Measurements from ENCODE around the gene AGR2.
"Not testable (repeated sequence)": the region's sequence is repeated elsewhere in the genome, so short reads cannot be mapped to it uniquely, and the experiment has no call there.

AGR2 gene

GRCh38 chr7:16804674-16805439 lies at the start of gene AGR2:
TSS of gene AGR2 (minus strand) at chr7:16804999. CDS start at chr7:16801796, 3,203 bp downstream.
- no peak for DNase-seq

DNA sequence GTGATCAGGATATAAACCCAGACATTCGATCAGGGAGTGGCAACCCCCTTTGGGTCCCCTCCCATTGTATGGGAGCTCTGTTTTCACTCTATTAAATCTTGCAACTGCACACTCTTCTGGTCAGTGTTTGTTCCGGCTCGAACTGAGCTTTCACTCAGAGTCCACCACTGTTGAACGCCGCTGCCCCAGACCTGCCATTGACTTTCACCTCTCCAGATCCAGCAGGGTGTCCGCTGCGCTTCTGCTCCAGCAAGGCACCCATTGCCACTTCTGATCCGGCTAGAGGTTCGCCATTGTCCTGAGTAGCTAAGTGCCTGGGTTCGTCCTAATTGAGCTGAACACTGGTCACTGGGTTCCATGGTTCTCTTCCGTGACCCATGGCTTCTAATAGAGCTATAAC lies 48.4 kb upstream of the AGR2 start:
- DNase-seq: not testable (repeated sequence)

GRCh38 chr7:16851829-16852228 lies 47.0 kb upstream of the AGR2 start:
- DNase-seq: no peak

DNA sequence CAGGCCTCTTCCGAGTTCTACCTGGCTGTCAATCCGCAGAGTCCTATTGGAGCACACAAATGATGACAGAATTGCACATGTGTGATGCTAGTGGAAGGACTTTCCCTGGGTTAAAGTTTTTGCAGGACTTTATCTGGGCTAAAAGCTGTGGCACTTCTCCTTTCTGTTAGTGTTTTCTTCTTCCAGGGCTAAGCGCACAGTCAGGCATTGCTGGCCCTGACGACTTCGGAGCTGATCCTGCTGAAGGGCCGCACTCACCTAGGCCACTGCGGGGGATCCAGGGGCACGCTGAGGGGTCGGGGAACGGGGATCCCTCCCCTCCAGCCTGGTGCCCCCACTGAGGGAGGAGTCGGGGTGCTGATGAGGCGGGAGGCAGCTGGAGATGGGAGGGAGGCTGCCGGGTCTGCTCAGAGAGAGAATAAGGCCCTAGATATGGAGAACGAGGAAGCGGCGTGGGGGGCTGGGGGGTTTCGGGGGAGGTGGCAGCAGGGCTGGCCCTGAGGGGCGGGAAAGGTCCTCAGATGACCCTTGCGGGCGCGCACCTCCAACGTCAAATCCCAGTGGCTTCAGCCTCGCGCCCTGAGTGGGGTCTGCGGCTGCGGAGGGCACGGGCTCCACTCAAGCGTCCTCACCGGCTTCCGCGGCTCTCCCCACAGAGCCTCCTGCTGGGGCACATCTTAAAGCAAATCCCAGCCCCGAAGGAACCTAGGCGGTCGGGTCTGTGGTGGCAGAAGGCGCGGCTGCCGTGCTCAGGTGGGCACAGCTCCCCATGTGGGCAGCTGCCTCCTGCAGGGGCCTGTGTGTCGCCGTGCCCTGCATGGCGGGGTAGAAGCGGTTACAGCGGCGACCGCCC lies 46.0 kb upstream of the AGR2 start:
- DNase-seq: no peak

DNA sequence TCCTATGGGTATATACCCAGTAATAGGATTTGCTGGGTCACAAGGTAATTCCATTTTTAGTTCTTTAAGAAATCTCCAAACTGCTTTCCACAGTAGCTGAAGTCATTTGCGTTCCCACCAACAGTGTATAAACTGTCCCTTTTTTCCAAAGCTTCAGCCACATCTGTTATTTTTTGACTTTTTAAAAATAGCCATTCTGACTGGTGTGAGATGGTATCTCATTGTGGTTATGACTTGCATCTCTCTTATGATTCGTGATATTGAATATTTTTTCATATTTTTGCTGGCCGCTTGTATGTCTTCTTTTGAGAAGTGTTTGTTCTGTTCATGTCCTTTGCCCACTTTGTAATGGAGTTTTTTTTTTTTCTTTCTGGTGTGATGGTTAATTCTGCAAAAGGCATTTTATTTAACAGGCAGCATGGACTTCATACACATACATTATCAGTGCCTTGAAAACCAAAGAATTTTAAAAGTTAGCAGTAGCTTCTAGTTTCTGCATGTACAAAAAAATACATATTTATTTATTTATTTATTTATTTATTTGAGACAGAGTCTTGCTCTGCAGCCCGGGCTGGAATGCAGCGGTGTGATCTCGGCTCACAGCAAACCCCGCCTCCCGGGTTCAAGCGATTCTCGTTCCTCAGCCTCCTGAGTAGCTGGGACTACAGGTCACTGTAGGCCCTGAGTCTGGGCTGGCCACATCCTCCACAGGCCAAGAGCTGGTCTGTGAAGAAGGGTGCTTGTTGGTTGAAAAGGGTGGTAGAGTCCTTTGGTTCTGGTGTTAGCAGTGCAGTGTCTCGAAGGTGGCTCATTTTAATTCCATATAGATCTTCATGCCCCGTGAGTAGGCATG lies 44.7 kb upstream of the AGR2 start:
- DNase-seq: no peak

DNA sequence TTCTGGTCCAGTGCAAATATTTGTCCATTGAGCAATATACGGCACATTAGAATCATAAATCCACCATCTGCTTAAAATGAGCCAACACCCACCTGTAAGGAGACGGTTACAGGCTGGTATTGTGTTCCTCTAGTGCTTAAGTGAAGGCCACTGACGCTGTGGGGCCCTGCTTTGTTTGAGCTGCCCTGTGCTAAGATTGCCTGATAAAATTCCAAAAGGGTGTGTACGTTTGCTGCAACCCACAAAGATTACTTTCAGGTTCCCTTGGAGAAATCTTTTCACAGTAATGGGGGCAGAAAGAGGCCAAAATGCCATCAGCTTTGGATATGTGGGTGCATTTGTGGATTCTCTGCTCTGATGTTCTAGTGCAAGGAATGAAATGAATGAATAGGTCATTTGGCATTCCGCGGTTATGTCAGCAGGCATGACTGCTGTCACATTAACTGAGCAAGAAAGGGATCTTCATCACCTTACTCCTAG lies 42.6 kb upstream of the AGR2 start:
- no peak for DNase-seq

- DNase-seq: no peak
Observed at GRCh38 chr7:16846601-16847165, 41.9 kb upstream of the AGR2 start.

DNA sequence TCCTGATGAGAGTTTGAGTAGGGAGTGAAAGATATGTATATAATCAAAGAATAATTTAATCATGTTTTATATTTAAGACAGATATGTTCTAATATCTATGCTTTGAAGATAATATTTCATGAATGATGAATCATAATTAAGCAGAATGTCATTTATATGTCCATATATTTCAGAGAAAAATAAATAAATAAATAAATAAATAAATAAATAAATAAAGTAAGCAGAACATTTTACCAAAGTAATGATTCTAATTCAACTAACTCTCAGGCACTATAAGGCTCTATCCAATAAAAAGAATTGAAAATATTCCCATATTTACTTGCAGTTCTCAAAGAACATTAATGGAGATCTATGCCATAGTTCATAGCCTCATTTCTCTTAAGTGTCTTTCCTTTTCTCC lies 40.9 kb upstream of the AGR2 start:
- no peak for DNase-seq

DNA sequence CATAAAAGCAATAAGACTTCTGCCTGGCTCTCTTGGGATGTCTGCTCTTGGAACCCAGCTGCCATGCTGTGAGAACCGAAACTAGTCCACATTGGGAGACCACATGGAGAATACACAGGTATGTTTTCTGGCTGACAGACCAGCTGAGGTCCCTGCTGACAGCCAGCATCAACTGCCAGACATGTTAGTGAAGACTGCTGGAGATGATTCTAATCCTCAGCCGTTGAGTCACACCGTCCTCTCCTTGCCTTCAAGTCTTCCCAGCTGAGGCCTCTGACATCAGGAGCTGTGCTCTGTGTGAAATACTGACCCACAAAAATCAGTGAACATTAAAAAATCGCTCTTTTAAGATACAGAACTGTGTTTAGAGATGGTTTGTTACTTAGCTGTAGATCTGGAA lies 36.9 kb upstream of the AGR2 start:
- DNase-seq: no peak

DNA sequence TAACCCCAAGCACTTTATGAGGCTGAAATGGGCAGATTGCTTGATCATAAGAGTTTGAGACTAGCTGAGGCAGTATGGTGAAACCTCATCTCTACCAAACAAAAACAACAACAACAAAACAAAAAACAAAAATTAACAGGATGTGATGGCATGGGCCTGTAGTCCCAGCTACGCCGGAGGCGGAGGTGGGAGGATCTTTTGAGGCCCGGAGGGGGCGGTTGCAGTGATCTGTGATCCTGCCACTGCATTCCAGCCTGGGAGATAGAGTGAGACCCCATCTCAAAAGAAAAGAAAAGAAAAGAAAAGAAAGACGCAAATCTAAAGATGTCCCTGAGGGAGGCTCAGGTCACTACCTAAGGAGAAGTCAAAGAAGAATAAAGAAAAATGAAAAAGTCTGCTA lies 35.3 kb upstream of the AGR2 start:
- DNase-seq: no peak

GRCh38 chr7:16839646-16840045 lies 34.8 kb upstream of the AGR2 start:
- DNase-seq: no peak

GRCh38 chr7:16838891-16839290 lies 34.1 kb upstream of the AGR2 start:
- DNase-seq: no peak

DNA sequence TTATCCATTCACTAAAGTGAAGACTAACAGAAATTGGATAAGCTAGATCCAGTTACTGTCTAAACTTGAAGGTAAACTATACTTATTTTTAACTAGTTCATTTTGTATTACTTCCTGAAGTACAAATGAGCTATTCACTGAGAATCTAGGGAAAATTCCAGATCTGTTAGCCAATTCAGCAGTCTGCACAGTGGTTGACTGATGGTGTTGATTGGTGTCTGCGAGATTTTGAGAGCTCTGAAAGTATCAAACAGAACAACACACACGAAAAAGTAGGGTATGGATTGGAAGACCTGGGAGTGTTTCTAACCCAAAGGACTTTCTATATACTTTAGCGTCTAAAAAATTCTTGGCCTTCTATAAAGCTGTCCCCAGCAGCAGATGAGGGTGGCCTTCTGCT lies 33.6 kb upstream of the AGR2 start:
- DNase-seq: no peak

GRCh38 chr7:16836481-16836880 lies 31.7 kb upstream of the AGR2 start:
- DNase-seq: no peak

DNA sequence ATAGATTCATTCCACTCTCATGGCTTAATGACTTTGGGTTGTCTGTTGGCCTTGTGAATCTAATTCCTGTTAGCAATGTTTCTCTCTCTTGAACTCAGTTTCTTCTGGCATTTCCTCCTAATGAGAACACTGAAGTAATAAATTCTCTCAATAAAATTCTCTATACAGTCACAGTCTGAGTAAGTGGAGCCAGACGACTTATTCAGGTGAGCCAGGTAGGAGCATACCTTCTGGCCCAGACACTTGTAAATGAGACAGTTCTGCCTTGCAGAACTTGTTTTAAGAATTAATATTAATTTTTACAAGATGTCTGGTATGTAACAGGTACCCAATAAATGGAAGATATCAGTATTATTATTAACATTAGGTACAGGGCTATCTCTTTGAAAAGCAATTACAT lies 28.6 kb upstream of the AGR2 start:
- no peak for DNase-seq

DNA sequence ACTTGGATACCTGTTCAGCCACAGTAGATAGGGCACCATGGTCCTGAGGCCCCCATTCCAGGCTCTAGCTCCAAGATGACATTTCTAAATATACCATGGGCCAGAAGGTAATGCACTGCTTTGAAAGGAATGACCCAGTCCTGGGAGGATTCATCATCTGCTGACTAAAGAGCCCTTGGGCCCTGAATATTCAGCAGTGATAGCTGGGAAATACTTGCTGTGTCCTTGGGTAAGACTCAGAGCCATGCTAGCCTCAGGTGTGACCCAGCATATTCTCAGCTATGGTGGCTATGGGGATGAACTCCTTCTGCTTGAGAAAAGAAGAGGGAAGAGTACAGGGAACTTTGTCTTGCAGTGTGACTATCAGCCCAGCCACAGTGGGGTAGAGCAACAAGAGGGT lies 21.3 kb upstream of the AGR2 start:
- no peak for DNase-seq

GRCh38 chr7:16822029-16822428 lies 17.2 kb upstream of the AGR2 start:
- no peak for DNase-seq

DNA sequence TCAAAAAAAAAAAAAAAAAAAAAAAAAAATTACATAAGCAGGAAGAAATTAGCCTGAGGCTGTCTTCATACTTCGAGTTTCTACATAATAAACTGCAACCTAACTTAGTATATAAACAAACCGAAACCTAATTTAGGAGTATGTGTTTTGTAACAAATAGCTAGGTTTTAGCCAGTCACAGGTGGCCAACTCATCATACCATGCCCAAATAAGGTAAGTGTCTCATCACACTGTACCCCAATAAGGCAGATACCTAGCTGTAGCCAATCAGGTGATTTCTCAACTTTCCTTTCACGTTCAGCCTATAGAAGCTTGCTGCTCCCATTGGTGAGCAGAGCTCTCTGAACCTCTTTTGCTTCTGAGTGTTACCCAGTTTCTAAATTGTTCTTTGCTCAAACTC lies 13.9 kb upstream of the AGR2 start:
- no peak for DNase-seq

GRCh38 chr7:16817536-16817935 lies 12.7 kb upstream of the AGR2 start:
- DNase-seq: no peak

DNA sequence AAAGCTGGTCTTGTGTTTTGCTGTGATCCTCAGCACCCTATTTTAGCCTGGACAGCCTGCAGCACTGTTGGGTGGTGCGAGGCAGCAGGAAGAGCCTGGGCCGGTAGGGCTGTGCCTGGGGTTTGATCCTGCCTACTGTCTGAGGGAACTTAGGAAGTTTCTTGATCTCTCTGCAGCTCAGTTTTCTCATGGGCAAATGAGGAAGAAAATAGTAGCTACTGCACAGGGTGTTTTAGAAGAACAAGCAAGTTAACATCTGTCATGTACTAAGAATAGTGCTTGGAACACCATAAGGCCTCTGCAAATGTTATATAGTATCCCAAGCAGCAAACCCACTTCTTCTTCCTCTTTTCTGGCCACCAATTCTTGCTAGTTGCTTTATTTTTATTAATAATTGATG lies 12.0 kb upstream of the AGR2 start:
- no peak for DNase-seq

DNA sequence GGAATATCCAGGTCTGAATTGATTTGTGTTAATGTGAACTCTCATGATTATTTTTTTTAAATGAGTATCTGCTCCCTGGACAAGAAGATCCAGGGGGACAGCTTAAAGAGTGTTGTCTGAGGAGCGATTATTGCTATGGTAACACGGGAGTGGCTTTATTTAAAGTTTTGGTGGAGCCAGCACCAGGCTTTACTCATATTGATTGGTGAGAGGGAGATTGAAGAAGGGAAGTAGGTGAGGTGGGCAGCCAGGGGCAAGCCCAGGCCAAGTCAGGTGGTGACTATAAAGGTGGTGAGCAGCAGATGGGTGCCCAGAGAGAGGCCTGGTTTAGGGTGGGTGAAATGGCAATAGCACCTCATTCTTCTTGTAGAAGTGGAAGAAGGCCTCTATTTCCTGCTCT lies 10.2 kb upstream of the AGR2 start:
- DNase-seq: no peak

DNA sequence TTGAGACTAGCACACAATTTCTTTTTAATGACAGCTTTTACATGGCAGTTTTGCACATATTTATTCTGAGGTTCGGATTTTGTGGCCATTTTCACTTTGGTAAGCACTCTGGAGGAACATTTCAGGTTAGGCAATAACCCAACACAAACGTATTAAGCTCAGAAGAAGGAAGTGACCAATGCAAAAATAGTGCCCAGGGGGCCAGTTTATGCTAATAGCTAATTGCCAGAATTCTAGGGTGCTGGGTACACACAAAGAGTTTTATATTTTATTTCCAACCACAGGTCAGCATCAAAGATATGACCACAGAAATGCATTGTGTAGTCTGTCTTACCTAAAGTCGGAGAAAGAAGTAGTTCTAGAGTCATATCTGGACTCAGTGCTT lies 8.4 kb upstream of the AGR2 start:
- DNase-seq: no peak

Measured in CD4-positive, alpha-beta T cell treated with Interleukin-12 subunit alpha and Interleukin-12 subunit beta, for 1 hour (primary cell).